ENCODE results near the gene DHDDS. TPM values are rescaled to one million over a fixed set of nuclear protein-coding genes. Genes with fewer than 3 reads are reported as not detected.

Gene DHDDS
- total and polyA plus RNA-seq, 2 of the 13 experiments (the other 11 are each of a cell fraction or from before 2014, with no cell fraction given), result 18.9 to 28.3 TPM

- TF ChIP-seq BRF2 (CRISPR knock-in tag; IDR thresholded peaks at IDR 0.05) (0 out of 2 replicates have a peak, but pooled peaks have one; percentile 58), KDM5A (IDR thresholded peaks at IDR 0.05; ENCODE audit: borderline replicate concordance, low read length) (peak; percentile 49; the same call in 1 of the 2 replicates), NFATC3 (CRISPR knock-in tag; IDR thresholded peaks at IDR 0.05) (no peak), SPEN (CRISPR knock-in tag; IDR thresholded peaks at IDR 0.05; ENCODE audit: low read depth) (peak; percentile 3; the same call in 1 of the 2 replicates), THAP9 (CRISPR knock-in tag; IDR thresholded peaks at IDR 0.05; ENCODE audit: borderline replicate concordance) (no peak), HOXA9 (CRISPR knock-in tag; IDR thresholded peaks at IDR 0.05; ENCODE audit: borderline replicate concordance) (no peak; the same call in 1 of the 2 replicates), ONECUT2 (CRISPR knock-in tag; IDR thresholded peaks at IDR 0.05) (no peak), ZKSCAN8 (CRISPR knock-in tag; IDR thresholded peaks at IDR 0.05; ENCODE audit: borderline replicate concordance) (no peak), ZNF543 (CRISPR knock-in tag; IDR thresholded peaks at IDR 0.05) (peak; percentile 52; the same call in 1 of the 2 replicates), ZNF331 (CRISPR knock-in tag; IDR thresholded peaks at IDR 0.05) (no peak), GMEB1 (CRISPR knock-in tag; IDR thresholded peaks at IDR 0.05; ENCODE audit: borderline replicate concordance) (no peak), MNT (IDR thresholded peaks at IDR 0.05) (no peak), RFXAP (CRISPR knock-in tag; IDR thresholded peaks at IDR 0.05; ENCODE audit: borderline replicate concordance) (no peak), ZNF615 (CRISPR knock-in tag; IDR thresholded peaks at IDR 0.05; ENCODE audit: borderline replicate concordance) (0 out of 2 replicates have a peak, but pooled peaks have one; percentile 43), ZNF513 (CRISPR knock-in tag; conservative IDR thresholded peaks at IDR 0.05) (no peak)
These were observed 40.3 kb downstream of the DHDDS start, which contains the start of gene HMGN2 (continued) for GRCh38 chr1:26472320-26472900.
